GM19463 (cell line): ENCODE measurements around the gene ARHGAP10.

Source experiments
- ATAC-seq: cut with Tn5 transposase; IDR thresholded peaks from one replicate; pipeline ENCODE4 v1.9.1; 2021; ENCODE audit warnings: mild to moderate bottlenecking, moderate library complexity; ENCODE audit not compliant: unreplicated experiment

ARHGAP10 gene

DNA sequence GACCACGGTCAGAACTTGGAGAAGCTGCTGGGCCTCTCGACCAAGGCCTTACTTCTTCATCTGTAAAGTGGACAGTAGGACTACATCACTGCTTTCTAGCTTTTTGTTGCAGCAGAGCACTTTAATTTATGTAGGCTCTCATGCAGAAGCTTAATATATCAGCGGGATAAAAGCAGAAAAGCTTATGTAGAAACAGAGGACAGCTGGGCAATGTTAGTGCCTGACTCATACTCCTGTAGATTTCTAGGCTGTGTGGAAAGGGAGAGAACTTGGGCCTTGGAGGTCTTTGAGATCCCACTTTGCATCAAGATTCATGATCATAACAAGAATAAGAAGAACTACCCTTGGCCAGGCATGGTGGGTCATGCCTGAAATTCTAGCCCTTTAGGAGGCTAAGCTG lies 91.2 kb downstream of the ARHGAP10 start:
- no peak for ATAC-seq

DNA sequence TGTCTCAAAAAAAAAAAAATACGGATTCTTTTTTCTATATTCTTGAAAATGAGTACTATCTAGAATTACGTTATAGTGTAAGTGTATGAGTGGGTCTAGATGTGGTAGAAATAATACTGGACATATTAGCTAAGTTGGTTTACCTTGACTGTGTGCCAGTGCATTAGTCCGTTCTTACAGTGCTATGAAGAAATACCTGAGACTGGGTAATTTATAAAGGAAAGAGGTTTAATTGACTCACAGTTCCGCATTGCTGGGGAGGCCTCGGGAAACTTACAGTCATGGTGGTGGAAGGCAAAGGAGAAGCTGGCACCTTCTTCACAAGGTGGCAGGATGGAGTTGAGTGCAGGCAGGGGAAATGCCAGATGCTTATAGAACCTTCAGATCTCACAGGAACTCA lies 92.4 kb downstream of the ARHGAP10 start:
- no peak for ATAC-seq

GRCh38 chr4:147824884-147825283 lies 93.0 kb downstream of the ARHGAP10 start:
- ATAC-seq = no peak

- no peak for ATAC-seq
Observed at GRCh38 chr4:147825451-147826287, 93.8 kb downstream of the ARHGAP10 start.

DNA sequence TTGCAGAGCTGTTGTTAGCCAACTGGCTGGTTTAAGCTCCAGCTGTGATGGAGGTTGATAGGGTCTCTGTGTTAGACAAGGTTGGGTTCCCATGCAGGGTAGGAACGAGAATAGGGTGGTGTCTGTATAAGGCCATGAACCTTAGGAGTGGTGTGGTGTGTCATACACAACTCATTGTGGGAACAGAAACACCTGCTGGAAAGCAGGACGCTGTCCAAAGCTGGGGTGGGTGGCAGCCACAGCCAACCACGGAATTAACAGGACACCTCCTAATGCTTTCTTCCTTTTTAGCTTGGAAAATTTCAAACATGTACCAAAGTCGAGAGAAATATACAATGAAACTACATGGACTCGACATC lies 94.4 kb downstream of the ARHGAP10 start:
- no peak for ATAC-seq

- ATAC-seq = no peak
Observed at GRCh38 chr4:147828331-147828905, 96.5 kb downstream of the ARHGAP10 start.

DNA sequence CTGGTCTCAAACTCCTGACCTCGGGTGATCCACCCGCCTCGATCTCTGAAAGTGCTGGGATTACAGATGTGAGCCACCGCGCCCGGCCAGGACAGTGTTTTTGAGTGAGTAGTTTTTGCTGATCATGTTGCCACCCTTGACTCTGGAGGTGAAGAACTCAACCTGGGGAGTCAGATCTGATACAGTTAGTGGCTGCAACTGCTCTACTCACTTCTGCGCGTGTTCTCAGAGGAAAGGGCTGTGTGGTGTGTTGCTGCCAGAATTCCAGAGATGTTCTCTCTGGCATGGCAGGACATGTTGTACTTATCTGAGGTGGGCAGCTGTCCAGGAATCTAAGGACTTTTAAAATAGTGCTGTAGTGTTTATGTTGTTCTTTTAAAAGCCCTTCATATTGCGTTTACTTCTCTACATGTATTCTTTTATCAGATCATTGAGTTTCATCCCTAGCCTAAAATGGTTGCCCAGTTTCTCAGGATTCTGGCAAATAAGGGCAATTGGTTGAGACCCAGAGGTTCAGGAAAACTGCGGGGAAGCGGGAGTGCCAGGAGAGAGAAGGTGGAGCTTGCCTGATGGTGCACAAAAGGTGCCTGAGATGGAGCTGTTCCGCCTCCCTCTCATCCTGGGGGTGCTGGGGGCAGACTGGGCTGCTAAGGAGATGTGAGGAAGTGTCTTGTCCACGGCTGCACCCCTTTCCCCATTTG lies 97.7 kb downstream of the ARHGAP10 start:
- no peak for ATAC-seq

- no peak for ATAC-seq
Observed at GRCh38 chr4:147830102-147830463, 98.2 kb downstream of the ARHGAP10 start.

GRCh38 chr4:147830987-147831386 lies 99.1 kb downstream of the ARHGAP10 start:
- no peak for ATAC-seq

GRCh38 chr4:147831551-147832171 lies 99.8 kb downstream of the ARHGAP10 start:
- no peak for ATAC-seq

DNA sequence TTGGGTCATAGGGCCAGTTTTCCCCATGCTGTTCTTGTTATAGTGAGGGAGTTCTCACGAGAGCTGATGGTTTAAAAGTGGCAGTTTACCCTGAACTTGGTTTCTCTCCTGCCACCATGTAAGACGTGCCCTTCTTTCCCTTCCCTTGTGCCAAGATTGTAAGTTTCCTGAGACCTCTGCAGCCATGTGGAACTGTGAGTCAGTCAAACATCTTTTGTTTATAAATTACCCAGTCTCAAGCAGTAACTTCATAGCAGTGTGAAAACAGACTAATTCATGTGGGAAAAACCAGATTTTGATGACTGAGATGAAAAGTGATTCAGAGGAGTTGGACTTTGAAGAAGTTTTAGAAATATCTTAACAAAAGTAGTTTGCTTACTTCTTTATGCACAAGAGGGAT lies 101.4 kb downstream of the ARHGAP10 start:
- ATAC-seq = no peak

GRCh38 chr4:147833741-147834140 lies 101.9 kb downstream of the ARHGAP10 start:
- ATAC-seq = no peak

DNA sequence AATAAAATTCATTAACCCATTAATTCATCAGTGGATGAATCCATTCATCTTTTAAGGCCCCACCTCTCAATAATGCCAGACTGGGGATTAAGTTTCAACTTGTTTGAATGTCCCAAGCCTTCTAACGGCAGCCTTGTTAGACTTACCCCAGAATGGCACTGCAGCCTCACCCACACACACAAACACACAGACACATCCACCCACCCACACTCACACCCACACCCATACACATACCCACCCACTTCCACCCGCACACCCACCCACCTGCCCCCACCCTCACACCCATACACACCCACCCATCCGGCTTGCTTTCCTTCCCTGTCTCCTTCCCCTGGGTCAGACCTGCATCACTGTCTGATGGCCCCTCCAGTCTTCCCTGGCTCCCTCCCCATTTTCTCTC lies 102.6 kb downstream of the ARHGAP10 start:
- no peak for ATAC-seq

GRCh38 chr4:147836807-147837206 lies 104.9 kb downstream of the ARHGAP10 start:
- no peak for ATAC-seq

GRCh38 chr4:147837435-147837834 lies 105.5 kb downstream of the ARHGAP10 start:
- no peak for ATAC-seq

DNA sequence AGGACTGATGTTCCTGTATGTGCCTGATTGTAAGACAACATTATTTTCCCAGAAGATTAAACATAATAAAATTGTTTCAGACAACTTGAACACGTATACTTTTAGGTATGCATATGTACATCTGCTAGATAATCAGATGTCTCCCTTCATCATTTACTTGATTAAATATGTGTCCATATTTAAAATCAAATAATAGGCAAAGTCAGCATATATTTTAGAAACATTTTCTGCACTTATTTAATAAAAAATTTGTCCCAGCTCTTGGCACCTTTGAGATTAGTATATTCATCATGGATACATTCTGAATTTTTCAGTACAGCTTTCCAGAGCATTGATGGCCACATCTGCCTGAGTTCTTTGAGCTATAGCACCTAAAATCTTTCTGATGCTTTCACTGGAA lies 106.0 kb downstream of the ARHGAP10 start:
- no peak for ATAC-seq

GRCh38 chr4:147839200-147839599 lies 107.3 kb downstream of the ARHGAP10 start:
- no peak for ATAC-seq

- ATAC-seq = no peak
Observed at GRCh38 chr4:147839663-147840062, 107.8 kb downstream of the ARHGAP10 start.

DNA sequence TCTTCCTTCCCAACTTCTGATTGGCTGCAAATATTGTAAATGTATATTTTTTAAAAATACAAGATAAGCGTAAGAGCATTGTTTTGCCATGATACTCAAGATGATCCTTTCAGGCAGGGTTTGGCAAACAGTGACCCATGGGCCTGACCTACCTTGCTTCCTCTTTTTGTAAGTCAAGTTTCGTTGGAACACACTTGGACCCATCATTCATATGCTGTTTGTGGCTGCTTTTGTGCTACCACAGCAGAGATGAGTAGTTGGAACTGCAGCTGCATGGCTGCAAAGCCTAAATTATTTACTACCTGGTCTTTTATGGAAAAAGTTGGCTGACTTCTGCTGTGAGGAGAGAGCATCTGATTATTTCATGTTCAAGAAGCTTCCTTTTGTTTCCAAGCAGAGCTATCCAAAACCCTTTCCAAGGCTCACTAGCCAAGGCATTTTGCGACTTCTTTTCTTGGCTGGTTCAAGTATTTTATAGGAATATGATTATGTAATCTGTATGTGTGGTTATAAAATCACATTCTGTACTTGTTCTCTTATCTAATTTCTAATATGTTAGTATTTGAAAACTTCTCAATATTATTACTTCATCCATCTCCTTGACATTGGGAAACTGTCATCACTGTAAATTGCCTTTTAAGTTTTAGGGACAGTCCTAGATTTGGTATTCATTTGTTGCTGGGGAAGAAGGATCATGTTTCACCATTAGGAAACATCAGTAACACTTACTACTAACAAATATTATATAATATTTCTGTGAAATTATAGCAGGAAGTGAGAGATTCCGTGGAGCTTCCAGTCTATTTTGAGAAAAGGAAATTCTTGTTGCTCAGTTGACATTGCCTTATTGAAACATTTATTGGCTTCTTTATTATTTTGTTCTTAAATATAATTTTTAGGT lies 109.2 kb downstream of the ARHGAP10 start:
- ATAC-seq = peak; percentile 86

DNA sequence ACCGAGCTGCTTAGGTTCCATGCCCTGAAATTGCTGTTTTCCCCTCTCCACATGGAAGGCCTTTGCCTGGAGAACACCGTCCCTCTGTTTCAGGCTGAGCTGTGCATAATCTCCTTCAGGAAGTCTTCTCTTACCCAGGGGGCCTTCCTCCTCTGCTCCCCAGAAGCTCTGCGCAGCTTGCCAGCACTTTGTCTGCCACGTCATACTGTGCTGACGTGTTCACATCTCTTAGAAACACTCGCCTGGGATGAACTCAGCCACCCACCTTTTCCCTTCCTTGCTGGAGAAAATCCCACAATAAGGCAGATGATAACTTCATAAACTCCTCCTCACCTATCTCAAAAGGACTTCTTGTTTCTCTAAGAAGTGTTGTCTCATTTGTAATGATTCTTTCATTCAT lies 110.7 kb downstream of the ARHGAP10 start:
- ATAC-seq = no peak

- ATAC-seq = no peak
Observed at GRCh38 chr4:147843162-147843561, 111.3 kb downstream of the ARHGAP10 start.
